ENCODE measurements around the gene PPM1H. TPM values are rescaled to one million over a fixed set of nuclear protein-coding genes. Genes with fewer than 3 reads are reported as not detected.

The PPM1H gene
- total and polyA plus RNA-seq, 12 donors = 0.81 to 5.5 (median 2.6) TPM

GRCh38 chr12:62717643-62718042, 217.3 kb downstream of the PPM1H start:
- peaks cover 0 to 5% of the 10 kb centered on the region in 2 donors for H3K4me1 ChIP-seq (replicated peaks in 1 of 2)
- TF ChIP-seq CTCF (IDR thresholded peaks at IDR 0.05) (no peak), POLR2A (IDR thresholded peaks at IDR 0.05) (no peak)
- 90 to 97% (median 94%) methylated on average over 1 of the region's 1 CpG for WGBS, 4 donors
- intact Hi-C loops (cut with DNase I) = no loop called here
- no peak overlapping the region for H3K27ac ChIP-seq
- H3K9me3 ChIP-seq (replicated peaks in 1 of 3) = no peaks in the 10 kb centered on the region
- DNase-seq = no peak
- H3K36me3 ChIP-seq (replicated peaks in 1 of 2) = no peaks in the 10 kb centered on the region
- no peak overlapping the region for H3K4me3 ChIP-seq
- H3K27me3 ChIP-seq = no peaks in the 10 kb centered on the region

GRCh38 chr12:62716866-62717525, 218.0 kb downstream of the PPM1H start:
- TF ChIP-seq CTCF (IDR thresholded peaks at IDR 0.05) (no peak), POLR2A (IDR thresholded peaks at IDR 0.05) (no peak)
- intact Hi-C loops (cut with DNase I) = no loop called here
- no peak overlapping the region for H3K27ac ChIP-seq

GRCh38 chr12:62716037-62716436, 218.9 kb downstream of the PPM1H start:
- 79 to 96% (median 92%) methylated on average over 3 of the region's 3 CpGs for WGBS, 4 donors
- Histone ChIP-seq H3K9me3 (replicated peaks in 1 of 3) (no peaks in the 10 kb centered on the region), H3K4me3 (no peak overlapping the region), H3K36me3 (replicated peaks in 1 of 2) (no peaks in the 10 kb centered on the region), H3K27me3 (no peaks in the 10 kb centered on the region), H3K27ac (no peak overlapping the region), H3K4me1 (replicated peaks in 1 of 2) (peaks cover 0 to 5% of the 10 kb centered on the region in 2 donors)
- TF ChIP-seq CTCF (IDR thresholded peaks at IDR 0.05) (no peak), POLR2A (IDR thresholded peaks at IDR 0.05) (no peak)
- DNase-seq = no peak
- intact Hi-C loops (cut with DNase I) = no loop called here

More at GRCh38 chr12:62716866-62717525, 218.0 kb downstream of the PPM1H start:
- peaks cover 0 to 5% of the 10 kb centered on the region in 2 donors for H3K4me1 ChIP-seq (replicated peaks in 1 of 2)
- no peak overlapping the region for H3K4me3 ChIP-seq
- H3K36me3 ChIP-seq (replicated peaks in 1 of 2) = no peaks in the 10 kb centered on the region
- WGBS, 4 donors = 78 to 87% (median 87%) methylated on average over 5 of the region's 5 CpGs
- DNase-seq = no peak
- no peaks in the 10 kb centered on the region for H3K27me3 ChIP-seq
- no peaks in the 10 kb centered on the region for H3K9me3 ChIP-seq (replicated peaks in 1 of 3)

- peak overlapping the region in 2 of 5 donors; percentile 24 to 34 for H3K27ac ChIP-seq
Measured at GRCh38 chr12:62714774-62715721, 219.9 kb downstream of the PPM1H start.

More at GRCh38 chr12:62714774-62715721, 219.9 kb downstream of the PPM1H start:
- peak in 3 of 7 donors; percentile 11 to 57 (median 28) for DNase-seq
- Histone ChIP-seq H3K27me3 (no peaks in the 10 kb centered on the region), H3K36me3 (replicated peaks in 1 of 2) (no peaks in the 10 kb centered on the region), H3K9me3 (replicated peaks in 1 of 3) (no peaks in the 10 kb centered on the region), H3K4me1 (replicated peaks in 1 of 2) (peaks cover 0 to 5% of the 10 kb centered on the region in 2 donors), H3K4me3 (no peak overlapping the region)
- no peak for TF ChIP-seq CTCF (IDR thresholded peaks at IDR 0.05)
- TF ChIP-seq POLR2A (IDR thresholded peaks at IDR 0.05) = no peak
- WGBS, 4 donors = 58 to 71% (median 68%) methylated on average over 14 of the region's 14 CpGs
- intact Hi-C loops (cut with DNase I) = no loop called here

Measured in adrenal gland (tissue), 12 donors.